Endometrium (tissue), 2 donors: Measurements from ENCODE around the gene TPD52L1.
A peak's percentile ranks its signal among the peaks of the same experiment; 100 is the strongest.

ENCODE experiments used
- FAIRE-seq: peaks from 2 replicates; lab custom pipeline; 2012; peaks lifted over from hg19 to GRCh38; lab: Jason Lieb, UNC
- donor health status: control.
- donor health status: control.

TPD52L1 gene

GRCh38 chr6:125307964-125308615 lies 154.5 kb downstream of the TPD52L1 start:
- FAIRE-seq = peak; percentile 26

- FAIRE-seq = peak; percentile 86
These were observed 157.5 kb downstream of the TPD52L1 start for GRCh38 chr6:125310994-125311649.

GRCh38 chr6:125312478-125312877 lies 158.9 kb downstream of the TPD52L1 start:
- FAIRE-seq = no peak

GRCh38 chr6:125312950-125313349 lies 159.4 kb downstream of the TPD52L1 start:
- FAIRE-seq = no peak
